NB4 (cell line): ENCODE results near the gene YTHDC1.

ENCODE experiments used
- CTCF ChIP-seq: IDR thresholded peaks from one replicate; pipeline ENCODE4 v1.5.1; 2012; ENCODE audit warnings: low read depth, low read length
- MAX ChIP-seq: IDR thresholded peaks from 2 replicates; pipeline ENCODE4 v1.6.1; 2011; ENCODE audit warnings: low read depth, low read length
- MYC ChIP-seq: IDR thresholded peaks from 2 replicates; pipeline ENCODE4 v1.6.1; 2011; ENCODE audit warnings: low read depth, low read length
- POLR2A ChIP-seq: IDR thresholded peaks from 2 replicates; pipeline ENCODE4 v1.6.1; 2011; ENCODE audit warnings: mild to moderate bottlenecking; ENCODE audit not compliant: insufficient read length; ENCODE audit errors: extremely low read depth

GRCh38 chr4:68373513-68373912, 23.6 kb upstream of the YTHDC1 start:
- TF ChIP-seq CTCF (no peak), MYC (no peak), POLR2A (no peak), MAX (no peak)
